ENCODE measurements around the gene GRB2. TPM values are rescaled to one million over a fixed set of nuclear protein-coding genes. Genes with fewer than 3 reads are reported as not detected.

GRB2 gene
- total RNA-seq, 4 donors from 2014 or later, result 51.5 to 127 (median 78.1) TPM

DNA sequence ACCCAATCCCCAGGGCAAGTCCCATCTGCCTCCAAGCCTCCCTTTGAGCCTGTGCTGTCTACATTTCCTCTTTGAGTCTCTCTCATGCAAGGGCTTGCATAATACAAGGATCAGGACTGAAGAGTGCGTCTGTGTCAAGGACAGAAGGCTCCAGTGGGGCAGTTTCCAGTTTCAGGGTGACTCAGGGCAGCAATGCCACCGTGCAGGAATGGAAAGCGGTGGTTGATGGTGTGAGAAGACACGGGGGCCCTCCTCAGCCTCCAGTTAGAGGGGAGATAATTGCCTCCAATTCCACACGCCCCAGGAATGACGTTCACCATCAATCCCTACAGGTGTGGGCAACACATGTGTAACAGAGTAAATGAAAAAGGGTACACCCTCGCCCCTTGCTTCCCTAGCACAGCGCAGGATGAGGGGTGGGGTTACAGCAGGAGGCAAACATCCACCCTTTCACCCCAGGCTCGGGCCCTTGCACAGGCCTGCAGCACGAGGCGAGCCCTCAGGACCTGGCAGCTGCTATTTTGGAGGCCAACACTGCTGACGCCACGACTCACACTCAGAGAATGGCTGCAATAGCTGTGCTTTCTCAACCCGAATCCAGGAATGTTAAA, 91.4 kb downstream of the GRB2 start:
- Histone ChIP-seq H3K36me3 (no peaks in the 10 kb centered on the region), H3K4me1 (no peaks in the 10 kb centered on the region), H3K27ac (no peak overlapping the region), H3K9me3 (no peaks in the 10 kb centered on the region), H3K27me3 (no peaks in the 10 kb centered on the region), H3K4me3 (no peak overlapping the region)
- intact Hi-C loops (cut with DNase I; ENCODE audit: low total_unique reads), result no loop called here
- no peak for TF ChIP-seq POLR2A (IDR thresholded peaks at IDR 0.05)
- TF ChIP-seq, protein P1, sequence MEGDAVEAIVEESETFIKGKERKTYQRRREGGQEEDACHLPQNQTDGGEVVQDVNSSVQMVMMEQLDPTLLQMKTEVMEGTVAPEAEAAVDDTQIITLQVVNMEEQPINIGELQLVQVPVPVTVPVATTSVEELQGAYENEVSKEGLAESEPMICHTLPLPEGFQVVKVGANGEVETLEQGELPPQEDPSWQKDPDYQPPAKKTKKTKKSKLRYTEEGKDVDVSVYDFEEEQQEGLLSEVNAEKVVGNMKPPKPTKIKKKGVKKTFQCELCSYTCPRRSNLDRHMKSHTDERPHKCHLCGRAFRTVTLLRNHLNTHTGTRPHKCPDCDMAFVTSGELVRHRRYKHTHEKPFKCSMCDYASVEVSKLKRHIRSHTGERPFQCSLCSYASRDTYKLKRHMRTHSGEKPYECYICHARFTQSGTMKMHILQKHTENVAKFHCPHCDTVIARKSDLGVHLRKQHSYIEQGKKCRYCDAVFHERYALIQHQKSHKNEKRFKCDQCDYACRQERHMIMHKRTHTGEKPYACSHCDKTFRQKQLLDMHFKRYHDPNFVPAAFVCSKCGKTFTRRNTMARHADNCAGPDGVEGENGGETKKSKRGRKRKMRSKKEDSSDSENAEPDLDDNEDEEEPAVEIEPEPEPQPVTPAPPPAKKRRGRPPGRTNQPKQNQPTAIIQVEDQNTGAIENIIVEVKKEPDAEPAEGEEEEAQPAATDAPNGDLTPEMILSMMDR (IDR thresholded peaks at IDR 0.05), result no peak
- no peak for DNase-seq

DNA sequence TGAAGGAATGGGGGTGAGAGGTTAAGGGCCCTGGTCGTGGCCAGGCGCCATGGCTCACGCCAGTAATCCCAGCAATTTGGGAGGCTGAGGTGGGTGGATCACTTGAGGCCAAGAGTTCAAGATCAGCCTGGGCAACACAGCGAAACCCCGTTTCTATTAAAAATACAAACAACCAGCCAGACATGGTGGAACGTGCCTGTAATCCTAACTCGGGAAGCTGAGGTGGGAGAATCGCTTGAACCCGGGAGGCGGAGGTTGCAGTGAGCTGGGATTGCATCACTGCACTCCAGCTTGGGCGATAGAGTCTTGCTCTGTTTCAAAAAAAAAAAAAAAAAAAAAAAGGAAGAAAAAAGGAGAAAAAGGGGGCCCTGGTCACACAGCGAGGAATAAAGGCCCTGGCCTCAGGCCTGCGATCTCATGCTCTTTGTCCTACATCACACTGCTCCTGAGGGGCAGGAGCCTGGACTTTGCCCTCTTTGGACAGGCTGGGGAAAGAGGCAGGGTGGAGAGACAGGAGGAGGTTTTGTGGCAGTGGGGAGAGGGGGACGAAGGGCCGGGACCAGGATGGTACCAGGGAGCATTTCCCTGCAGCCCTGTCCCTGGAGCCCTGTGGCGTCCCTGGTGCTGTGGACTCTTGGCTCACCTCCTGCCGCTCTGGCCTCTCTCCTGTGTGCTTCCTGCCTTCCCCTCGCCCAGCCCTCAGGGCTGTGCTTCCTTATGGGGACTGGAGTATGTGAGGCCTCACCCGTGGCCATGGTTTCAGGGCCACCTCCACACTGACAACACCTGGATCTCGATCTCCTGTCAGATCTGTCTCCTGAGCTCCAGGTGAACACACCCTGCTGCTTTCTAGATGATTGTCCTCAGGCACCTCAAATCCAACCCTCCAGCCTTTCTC, 96.5 kb downstream of the GRB2 start:
- no peaks in the 10 kb centered on the region for H3K36me3 ChIP-seq
- no peak overlapping the region for H3K27ac ChIP-seq
- intact Hi-C loops (cut with DNase I; ENCODE audit: low total_unique reads), result no loop called here
- no peak for TF ChIP-seq POLR2A (IDR thresholded peaks at IDR 0.05)
- TF ChIP-seq, protein P1 (IDR thresholded peaks at IDR 0.05), result no peak
- H3K9me3 ChIP-seq, result no peaks in the 10 kb centered on the region
- H3K27me3 ChIP-seq, result no peaks in the 10 kb centered on the region
- H3K4me3 ChIP-seq, result no peak overlapping the region
- H3K4me1 ChIP-seq, result no peaks in the 10 kb centered on the region
- DNase-seq, result no peak

DNA sequence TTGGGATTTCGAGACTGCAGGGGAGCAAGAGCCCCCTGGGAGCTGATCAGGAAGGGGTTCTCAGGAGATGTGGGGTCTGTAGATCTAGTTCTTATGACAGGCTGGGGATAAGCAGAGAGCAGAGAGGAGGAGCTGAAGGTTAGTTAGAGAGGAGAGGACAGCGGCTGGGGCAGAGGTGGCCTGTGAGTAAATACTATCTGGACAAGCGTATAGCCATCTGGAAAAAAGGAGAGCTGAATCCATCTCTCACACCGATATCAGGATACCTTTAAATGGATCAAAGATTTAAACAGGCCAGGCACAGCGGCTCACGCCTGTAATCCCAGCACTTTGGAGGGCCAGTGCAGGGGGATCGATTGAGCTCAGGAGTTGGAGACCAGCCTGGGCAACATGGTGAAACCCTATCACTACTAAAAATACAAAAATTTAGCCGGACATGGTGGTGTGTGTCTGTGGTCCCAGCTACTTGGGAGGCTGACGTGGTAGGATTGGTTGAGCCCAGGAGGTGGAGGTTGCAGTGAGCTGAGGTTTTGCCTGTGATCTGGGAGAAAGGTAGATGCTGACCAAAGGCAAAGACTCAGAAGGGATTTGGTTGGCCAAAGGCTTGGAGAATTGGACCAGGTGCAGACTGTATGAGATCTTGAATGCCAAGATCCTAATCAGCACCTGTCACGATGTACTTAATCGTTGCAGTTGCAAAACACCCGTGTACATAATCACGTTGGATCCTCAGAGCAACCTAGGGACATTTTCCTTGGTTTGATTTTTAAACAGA, 97.3 kb downstream of the GRB2 start:
- no peak for DNase-seq
- no peak overlapping the region for H3K27ac ChIP-seq
- intact Hi-C loops (cut with DNase I; ENCODE audit: low total_unique reads), result no loop called here
- no peak for TF ChIP-seq POLR2A (IDR thresholded peaks at IDR 0.05)
- TF ChIP-seq, protein P1 (IDR thresholded peaks at IDR 0.05), result no peak
- H3K27me3 ChIP-seq, result no peaks in the 10 kb centered on the region
- H3K4me1 ChIP-seq, result no peaks in the 10 kb centered on the region
- H3K4me3 ChIP-seq, result no peak overlapping the region
- H3K9me3 ChIP-seq, result no peaks in the 10 kb centered on the region
- no peaks in the 10 kb centered on the region for H3K36me3 ChIP-seq

DNA sequence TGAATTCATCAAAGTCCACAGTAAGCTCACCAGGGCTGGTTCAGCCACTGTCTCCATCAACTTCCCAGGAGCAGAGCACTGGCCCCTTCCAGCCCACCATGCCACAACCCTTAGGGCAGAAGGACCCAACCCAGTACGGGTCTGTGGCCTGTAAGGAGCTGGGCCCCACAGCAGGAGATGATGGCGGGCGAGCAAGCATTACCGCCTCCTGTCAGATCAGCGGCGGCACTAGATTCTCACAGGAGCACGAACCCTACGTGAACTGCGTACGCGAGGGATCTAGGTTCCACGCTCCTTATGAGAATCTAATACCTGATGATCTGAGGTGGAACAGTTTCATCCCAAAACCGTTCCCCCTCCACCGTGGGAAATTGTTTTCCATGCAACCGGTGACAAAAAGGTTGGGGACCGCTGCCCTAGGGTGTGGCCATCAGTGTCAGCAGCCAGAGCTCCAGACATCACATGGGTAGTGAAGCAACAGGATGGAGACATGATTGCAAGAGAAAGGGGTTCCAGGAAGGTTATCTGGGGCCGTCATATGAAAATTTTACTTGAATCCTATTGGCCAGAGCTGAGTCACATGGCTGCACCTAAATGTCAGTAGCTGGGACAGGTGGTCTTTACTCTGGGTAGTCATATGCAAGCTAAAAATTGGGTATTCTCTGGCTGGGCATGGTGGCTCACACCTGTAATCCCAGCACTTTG, 103.8 kb downstream of the GRB2 start:
- Histone ChIP-seq H3K36me3 (no peaks in the 10 kb centered on the region), H3K27me3 (no peaks in the 10 kb centered on the region), H3K27ac (no peak overlapping the region), H3K9me3 (no peaks in the 10 kb centered on the region), H3K4me1 (no peaks in the 10 kb centered on the region), H3K4me3 (no peak overlapping the region)
- no peak for DNase-seq
- TF ChIP-seq POLR2A (IDR thresholded peaks at IDR 0.05), result no peak
- TF ChIP-seq, protein P1 (IDR thresholded peaks at IDR 0.05), result no peak
- intact Hi-C loops (cut with DNase I; ENCODE audit: low total_unique reads), result no loop called here
